PC-9 (cell line): ENCODE results near the gene TP53TG5.

Source experiments
- EZH2 ChIP-seq: fragments of 200-600 bp; sonication (generic); IDR thresholded peaks from 2 replicates; pipeline ENCODE4 v1.8.0; 2017; ENCODE audit warnings: antibody characterized with exemption, low read depth
- TF ChIP-seq, protein P1 (sequence below): fragments of 200-600 bp; sonication (generic); conservative IDR thresholded peaks from 2 replicates; pipeline ENCODE4 v1.6.1; 2017; ENCODE audit warnings: mixed run types, antibody characterized with exemption, mild to moderate bottlenecking, moderate library complexity

DNA sequence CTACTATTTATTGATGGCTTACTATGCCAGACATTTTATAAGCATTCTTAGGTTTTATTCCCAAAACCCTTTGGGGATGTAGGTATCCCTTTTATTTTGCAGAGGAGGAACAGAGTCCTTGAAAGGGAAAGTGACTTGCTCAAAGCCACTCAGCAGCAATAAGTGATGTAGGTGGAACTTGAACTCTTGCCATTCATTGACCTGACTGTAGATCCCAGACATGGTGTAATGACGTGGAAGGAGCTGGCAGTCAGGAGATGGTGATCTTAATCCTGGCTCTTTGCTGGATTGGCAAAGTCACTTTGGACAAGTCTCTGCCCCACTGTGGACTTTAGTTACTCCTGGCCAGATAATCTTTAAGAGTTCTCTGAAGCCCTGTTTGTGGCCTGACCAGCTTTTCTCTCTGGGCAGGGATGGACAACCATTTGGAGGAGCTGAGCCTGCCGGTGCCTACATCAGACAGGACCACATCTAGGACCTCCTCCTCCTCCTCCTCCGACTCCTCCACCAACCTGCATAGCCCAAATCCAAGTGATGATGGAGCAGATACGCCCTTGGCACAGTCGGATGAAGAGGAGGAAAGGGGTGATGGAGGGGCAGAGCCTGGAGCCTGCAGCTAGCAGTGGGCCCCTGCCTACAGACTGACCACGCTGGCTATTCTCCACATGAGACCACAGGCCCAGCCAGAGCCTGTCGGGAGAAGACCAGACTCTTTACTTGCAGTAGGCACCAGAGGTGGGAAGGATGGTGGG is 31.6 kb upstream of the TP53TG5 start:
- TF ChIP-seq, protein P1, sequence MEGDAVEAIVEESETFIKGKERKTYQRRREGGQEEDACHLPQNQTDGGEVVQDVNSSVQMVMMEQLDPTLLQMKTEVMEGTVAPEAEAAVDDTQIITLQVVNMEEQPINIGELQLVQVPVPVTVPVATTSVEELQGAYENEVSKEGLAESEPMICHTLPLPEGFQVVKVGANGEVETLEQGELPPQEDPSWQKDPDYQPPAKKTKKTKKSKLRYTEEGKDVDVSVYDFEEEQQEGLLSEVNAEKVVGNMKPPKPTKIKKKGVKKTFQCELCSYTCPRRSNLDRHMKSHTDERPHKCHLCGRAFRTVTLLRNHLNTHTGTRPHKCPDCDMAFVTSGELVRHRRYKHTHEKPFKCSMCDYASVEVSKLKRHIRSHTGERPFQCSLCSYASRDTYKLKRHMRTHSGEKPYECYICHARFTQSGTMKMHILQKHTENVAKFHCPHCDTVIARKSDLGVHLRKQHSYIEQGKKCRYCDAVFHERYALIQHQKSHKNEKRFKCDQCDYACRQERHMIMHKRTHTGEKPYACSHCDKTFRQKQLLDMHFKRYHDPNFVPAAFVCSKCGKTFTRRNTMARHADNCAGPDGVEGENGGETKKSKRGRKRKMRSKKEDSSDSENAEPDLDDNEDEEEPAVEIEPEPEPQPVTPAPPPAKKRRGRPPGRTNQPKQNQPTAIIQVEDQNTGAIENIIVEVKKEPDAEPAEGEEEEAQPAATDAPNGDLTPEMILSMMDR, result no peak
- TF ChIP-seq EZH2, result no peak
